NCI-H2081 (cell line): Measurements from ENCODE around the gene CXorf58.

ENCODE experiments used
- DNase-seq, 2 experiments: peaks; one replicate each; lab custom pipeline; 2025; lab: John Stamatoyannopoulos, UW

The CXorf58 gene

GRCh38 chrX:23900220-23900797, 7.5 kb upstream of the CXorf58 start:
- DNase-seq, result no peak

DNA sequence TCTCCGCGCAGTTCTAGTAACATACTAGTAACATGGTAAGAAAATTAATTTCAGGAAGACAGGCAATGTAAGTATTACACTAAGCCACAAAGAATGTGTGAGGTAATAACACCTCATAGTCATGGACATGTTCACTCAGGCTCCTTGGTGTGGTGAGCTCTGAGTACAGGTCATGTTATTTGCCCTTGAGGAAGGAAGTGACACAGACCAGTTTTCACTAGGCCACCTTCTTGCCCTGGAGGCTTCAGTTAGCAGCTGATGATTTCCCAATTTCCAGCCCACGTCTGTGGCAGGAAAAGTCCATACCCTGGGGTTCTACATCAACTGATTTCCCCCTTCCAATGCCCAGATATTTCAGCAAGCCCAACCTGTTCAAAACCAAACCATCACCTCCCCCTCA, 6.7 kb upstream of the CXorf58 start:
- no peak for DNase-seq

- peak; percentile 10 to 41 for DNase-seq
These were observed 6.0 kb upstream of the CXorf58 start for GRCh38 chrX:23901805-23902204.

DNA sequence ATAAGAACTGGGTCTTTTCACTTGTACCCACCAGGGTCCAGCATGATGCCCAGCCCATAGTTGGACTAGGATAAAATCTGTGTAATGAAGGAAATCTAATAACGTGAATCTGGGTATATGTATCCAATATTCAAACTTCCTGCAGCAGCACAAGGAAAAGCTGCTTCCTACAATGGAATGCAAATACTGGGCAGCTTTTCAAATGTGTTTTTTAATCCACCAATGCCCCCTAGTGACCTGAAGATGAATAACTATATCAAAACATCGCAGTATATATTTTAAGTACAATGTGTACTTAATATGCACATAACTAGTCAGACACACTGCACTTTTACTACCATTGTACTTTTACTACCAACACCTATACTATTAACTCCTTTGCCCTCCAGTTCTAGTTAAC, 5.4 kb upstream of the CXorf58 start:
- DNase-seq, result peak; percentile 49 to 56

- DNase-seq, result no peak
These were observed 3.7 kb upstream of the CXorf58 start for GRCh38 chrX:23904096-23904495.

DNA sequence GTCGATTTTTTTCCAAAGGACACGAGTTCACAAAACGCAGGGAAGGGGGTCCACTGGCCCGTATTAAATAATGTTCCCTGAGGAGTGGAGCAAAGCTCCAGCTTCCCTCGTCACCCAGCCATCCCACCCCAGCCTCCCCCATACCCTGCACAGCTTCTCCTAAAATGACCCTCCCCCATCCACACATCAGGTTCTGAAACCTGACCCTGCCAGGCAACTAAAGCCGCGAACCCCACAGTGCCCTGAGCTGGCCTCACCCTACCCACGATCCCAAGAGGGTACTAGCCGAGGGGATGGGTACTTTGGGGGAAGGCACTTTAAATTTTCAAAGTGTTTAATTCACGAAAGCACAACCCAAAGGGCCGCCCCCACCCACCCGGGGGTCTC, 702 bp upstream of the CXorf58 start:
- DNase-seq, result no peak

- DNase-seq, result no peak
These were observed 606 bp downstream of the CXorf58 start for GRCh38 chrX:23908219-23909004.

GRCh38 chrX:23911126-23911835, 3.5 kb downstream of the CXorf58 start:
- no peak for DNase-seq

GRCh38 chrX:23919148-23919547, 11.3 kb downstream of the CXorf58 start:
- no peak for DNase-seq

DNA sequence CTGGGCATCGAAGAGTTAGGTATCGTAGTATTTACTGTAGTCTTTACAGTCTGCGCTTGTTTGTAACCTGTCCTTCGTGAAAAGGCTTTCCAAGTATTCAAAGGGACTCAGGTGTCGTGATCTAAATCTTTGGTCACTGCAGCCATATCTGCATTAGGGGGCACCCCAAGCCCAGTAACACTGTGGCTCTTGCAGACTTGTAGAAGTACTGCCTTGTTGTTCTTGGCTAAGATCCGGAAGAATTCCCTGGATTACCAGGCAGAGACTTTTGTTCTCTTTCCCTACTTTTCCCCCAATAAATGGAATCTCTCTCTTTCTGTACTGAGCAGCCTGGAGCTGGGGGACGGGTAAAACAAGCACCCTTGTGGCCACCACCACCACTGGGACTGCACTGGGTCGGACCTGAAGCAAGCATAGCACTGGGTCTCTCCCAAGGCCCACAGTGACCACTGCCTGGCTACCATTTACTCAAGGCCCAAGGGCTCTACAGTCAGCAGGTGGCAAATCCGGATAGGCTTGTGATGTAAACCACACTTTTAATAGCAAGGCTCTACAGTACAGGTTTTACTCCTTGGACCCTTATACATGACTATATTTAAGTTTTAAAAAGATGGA, 12.0 kb downstream of the CXorf58 start:
- no peak for DNase-seq

GRCh38 chrX:23926015-23926414, 18.2 kb downstream of the CXorf58 start:
- DNase-seq, result no peak

GRCh38 chrX:23930894-23931604, 23.2 kb downstream of the CXorf58 start:
- no peak for DNase-seq

- no peak for DNase-seq
These were observed 24.2 kb downstream of the CXorf58 start for GRCh38 chrX:23932046-23932445.

GRCh38 chrX:23935106-23935505, 27.3 kb downstream of the CXorf58 start:
- DNase-seq, result no peak

DNA sequence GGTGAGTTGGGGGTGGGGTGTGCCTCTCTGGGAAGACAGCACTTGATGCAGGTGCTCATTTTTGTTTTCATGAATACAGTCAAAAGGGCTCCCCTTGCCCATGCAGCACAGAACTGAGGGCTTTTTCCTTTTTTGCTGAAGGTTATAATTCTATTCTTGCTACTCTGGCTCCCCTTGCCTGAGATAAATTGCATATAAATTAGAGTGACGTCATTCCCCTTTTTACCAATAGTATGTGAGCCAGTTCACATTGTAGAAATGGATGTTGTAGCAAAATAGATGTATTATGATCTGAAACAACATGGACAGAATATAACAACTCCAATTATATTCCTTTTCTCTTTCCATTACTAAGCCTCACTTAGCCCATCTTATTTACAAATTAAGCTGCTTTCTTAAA, 28.4 kb downstream of the CXorf58 start:
- DNase-seq, result no peak

GRCh38 chrX:23937100-23937499, 29.3 kb downstream of the CXorf58 start:
- no peak for DNase-seq

DNA sequence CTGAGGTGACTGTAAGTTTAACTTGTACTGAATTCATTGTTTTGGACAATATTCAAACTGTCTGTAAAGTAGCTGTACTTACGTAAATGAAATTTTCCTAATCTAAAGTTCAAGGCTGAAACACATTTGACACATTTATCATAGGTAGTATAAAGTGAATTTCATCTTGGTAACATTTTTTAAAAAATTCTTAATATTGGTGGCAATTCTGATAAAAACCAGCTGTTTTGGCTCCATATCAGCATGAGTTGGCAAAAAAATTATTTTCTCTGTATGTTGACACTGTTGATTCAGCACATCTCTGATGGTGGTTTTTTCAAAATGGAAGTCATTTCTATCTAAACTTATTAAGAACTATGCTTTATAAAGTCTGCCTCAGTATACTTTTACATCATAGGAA, 30.9 kb downstream of the CXorf58 start:
- no peak for DNase-seq

DNA sequence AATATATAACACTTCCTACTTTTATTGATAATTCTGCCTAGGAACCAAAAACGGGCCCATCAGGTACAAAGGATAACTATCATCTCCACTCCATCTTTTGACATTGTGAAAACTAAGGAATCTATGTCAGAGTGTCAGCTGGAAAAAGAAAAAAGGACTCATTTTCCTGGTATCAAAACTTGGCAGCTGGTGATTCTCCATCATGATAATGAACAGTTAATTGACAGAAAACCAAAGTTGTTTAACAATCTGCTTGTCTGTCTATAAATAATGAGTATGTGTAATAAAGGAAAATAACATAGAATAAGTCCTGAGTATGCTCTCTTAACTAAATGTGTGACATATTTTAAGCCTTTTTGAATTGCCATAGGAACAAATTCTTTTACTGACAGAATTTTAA, 31.4 kb downstream of the CXorf58 start:
- DNase-seq, result no peak

DNA sequence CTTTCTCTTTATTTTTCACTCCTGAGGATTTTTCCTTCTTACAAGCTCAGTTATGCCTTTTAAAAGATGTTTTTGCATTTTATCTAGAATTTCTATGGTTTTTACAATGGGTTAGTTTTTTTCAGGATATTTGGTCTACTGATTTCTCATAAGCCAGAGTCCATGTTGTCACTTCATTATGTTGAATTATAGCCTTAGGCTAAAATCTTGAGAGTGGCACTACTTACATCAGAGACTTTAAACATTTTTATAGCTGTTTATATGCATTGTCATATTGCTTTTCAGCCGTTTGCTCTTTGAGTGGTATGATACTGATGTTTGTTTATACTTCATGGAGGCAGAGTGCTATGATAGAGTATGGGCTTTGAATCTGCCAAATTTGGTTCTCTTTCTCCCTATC, 36.4 kb downstream of the CXorf58 start:
- DNase-seq, result no peak

DNA sequence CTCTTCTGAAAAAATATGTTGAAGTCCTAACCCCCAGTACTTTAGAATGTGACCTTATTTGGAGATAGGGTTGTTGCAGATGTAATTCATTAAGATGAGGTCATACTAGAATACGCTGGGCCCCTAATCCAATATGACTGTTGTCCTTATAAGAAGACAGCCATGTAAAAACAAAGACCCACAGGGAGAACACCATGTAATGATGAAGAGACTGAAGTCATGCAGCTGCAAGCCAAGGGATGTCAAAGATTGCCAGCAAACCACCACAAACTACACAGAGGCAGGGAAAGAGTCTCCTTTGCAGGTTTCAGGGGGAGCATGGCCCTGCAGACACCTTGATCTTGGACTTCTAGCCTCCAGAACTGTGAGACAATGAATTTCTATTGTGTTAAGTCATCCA, 37.4 kb downstream of the CXorf58 start:
- no peak for DNase-seq

- DNase-seq, result no peak
These were observed 44.6 kb downstream of the CXorf58 start for GRCh38 chrX:23952391-23952790.
